Stimulated activated CD4-positive, alpha-beta T cell treated with anti-CD3 and anti-CD28 coated beads, Interleukin-2, amount 100 ng/mL, for 4 hours (primary cell): ENCODE data around the gene PRSS3.
A peak's percentile ranks its signal among the peaks of the same experiment; 100 is the strongest.
"Not testable (repeated sequence)": the region's sequence is repeated elsewhere in the genome, so short reads cannot be mapped to it uniquely, and the experiment has no call there.

ENCODE experiments used
- DNase-seq: peaks from one replicate; pipeline ENCODE4 v3.0.0-alpha.2; 2020; ENCODE audit warnings: low read depth

The PRSS3 gene

DNA sequence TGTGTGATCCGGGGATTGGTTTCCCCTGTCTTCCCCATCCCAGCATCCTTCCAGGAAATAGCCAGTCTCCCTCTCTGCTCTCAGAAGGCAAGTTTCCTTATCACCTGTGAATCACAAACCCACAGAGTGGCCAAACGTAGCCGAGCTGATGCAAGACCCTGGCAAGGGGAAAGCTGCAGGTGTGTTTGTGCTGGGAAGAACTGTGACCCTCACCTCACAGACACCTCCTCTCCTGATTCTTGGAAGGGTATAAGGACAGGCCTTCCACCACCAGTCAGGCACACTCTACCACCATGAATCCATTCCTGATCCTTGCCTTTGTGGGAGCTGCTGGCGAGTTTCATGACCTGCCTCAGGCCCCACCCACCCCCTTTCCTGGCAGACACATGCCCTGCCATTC, at the start of gene PRSS3:
Gene PRSS3 (plus strand): TSS at position 281 of the 400 bp plus-strand sequence. CDS start 13 bp downstream, at position 294.
- no peak for DNase-seq

DNA sequence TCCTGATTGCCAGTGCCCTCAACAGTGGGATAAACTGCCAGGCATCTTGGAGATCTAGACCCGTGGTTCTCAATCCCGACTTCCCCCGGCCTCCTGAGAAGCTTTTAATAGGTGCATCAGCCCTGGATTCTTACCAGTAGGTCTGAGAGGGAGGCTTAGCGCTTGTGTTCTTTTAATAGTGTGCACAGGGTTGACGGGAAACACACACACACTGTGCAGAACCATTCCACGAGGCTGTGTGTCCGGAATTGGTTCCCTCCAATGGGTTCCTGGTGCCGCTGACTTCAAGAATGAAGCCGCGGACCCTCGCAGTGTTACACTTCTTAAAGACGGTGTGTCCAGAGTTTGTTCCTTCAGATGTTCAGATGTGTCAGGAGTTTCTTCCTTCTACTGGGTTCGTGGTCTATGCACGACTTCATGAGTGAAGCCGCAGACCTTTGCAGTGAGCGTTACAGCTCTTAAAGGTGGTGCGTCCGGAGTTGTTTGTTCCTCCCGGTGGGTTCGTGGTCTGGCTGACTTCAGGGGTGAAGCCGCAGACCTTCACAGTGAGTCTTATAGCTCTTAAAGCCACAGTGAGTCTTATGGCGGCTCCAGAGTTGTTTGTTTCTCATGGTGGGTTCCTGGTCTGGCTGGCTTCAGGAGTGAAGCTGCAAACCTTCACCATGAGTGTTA, 46.6 kb upstream of the PRSS3 start:
- no peak for DNase-seq

DNA sequence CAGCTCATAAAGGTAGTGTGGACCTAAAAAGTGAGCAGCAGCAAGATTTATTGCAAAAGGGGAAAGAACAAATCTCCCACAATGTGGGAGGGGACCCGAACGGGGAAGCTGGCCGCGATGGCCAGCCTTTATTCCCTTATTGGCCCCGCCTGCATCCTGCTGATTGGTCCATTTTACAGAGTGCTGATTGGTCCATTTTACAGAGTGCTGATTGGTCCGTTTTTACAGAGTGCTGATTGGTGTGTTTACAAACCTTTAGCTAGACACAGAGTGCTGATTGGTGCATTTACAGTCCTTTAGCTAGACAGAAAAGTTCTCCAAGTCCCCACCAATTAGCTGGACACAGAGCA, 46.1 kb upstream of the PRSS3 start:
- DNase-seq, result not testable (repeated sequence)

DNA sequence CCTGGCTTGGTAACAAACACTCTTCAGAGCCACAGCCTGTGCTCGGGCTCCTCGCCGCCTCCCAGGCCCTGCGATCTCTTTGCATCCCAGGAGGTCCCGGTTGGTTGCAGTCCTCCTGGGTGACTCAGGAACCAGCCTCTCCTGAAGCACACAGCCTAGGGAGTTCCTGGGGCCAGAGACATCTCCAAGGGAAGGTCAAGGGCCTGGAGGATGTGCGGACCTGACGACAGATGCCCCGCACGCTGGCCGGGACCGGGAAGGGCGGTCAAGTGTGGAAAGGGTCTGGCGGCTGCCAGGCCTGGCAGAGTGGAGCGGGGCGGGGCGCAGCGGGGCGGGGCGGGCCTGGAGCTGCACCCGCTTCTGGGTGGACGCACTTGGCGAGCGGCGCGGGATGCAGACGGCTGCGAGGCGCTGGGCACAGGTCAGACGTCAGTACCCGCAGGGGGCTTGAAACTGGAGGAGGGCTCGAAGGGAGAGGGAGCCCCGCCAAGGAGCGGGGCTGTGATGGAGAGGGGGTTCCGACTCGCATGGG, 45.0 kb upstream of the PRSS3 start:
- no peak for DNase-seq

DNA sequence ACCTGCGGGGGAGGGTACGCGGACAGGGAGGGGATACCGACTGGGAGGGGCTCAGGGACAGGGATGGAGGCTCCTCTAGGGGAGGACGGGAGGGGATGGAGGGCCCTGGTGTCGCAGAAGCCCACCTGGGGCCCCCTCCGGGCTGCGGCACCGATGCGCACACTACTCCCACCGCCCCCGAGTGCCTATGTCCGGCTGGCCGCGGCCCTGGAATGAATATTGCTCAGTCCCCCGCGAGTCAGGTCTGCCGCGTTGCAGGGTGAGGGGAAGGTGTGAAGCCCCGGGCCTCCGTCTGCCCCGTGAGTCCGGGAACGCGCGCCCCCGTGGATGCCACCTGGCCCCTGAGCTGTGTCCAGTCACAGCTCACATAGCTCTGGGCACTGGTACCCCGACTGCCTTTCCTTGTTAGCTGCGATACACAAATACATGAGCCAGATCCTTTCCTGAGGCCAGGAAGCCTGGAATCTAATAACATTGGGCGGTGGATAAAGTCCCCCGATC, 44.5 kb upstream of the PRSS3 start:
- DNase-seq, result no peak

DNA sequence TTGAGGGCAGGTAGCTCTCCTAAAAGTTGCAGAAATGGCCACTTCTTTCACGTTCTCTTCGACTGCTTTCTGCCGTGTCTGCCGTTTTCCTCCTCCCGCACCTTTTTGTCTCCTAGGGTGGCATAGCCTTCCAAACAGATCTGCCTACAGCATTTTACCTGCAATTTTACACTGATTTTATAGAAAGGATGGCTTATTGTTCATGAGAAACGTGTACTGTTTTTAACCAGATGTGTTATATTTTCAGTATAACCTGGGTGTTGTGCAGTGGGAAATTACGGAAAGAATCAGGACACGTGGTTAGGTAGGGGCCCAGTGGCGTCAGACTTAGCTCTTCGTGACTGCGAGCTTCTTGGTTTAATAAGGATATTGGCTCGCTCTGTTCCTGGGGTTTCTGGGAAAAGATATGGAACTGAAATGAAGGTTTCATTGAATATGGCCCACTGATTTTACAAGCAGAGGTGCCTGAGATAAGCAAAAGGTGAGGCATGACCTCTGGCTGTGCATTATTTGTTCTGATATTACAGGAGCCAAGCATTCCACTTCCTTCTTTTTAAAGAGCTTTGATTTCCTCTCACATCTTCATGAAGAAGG, 43.7 kb upstream of the PRSS3 start:
- DNase-seq, result no peak

DNA sequence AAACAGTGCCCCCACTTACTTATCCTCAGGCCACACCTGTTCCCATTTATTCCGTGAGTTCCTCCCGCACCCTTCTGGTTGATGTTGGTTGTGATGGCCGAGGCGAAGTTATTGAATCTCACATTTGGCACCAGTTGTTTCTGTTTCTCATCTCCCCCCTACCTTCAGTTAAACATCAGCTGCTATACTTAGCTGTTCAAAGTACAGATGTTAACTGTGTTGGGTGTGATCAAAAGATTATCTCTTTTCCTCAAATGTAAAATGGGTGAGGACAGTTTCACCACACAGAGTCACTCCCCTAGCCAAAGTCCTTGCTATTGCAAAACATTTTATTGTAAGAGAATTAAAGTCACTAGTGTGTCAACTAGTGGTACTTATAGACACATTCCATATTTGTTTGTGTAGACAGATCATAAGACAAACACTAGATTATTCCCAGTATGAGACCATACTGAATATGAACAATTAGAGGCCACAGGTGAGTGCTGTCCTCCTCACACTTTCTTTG, 43.2 kb upstream of the PRSS3 start:
- no peak for DNase-seq

DNA sequence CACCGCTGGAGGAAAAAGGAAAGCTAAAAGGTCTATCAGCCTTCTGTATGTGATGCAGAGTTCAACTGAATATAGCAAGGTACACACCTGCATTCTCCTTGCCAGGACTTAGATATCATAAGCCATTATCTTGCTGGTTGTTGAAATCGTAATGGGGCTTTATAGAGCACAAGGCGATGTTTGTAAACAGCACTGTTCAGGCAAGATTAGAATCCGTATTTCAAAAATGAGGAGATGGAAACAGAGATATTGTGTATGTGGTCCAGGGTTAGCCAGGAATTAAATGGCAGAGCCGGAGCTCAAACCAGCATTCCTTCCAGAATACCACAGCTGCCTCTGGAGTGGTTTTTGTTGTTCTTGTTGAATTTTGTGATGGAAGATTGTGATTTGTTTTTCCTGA, 42.6 kb upstream of the PRSS3 start:
- not testable (repeated sequence) for DNase-seq

DNA sequence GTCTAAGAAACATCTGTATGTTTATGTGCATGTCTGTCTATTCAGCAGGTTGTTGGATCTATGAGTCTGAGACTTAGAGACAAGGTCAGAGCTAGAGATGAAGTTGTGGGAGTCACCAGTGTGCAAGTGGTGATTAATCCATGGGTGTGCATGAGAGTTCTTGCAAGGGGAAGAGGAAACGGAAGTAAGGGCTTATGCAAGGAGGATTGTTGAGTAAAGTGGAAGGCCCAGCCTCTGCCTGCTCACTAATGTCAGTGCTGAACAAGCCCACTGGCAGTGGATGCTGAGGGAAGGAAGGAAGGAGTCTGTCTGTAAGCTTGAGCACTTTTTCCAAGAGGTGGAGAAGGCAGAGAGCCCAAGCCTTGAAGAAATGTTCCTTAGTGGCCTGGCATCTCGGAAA, 35.7 kb upstream of the PRSS3 start:
- not testable (repeated sequence) for DNase-seq

DNA sequence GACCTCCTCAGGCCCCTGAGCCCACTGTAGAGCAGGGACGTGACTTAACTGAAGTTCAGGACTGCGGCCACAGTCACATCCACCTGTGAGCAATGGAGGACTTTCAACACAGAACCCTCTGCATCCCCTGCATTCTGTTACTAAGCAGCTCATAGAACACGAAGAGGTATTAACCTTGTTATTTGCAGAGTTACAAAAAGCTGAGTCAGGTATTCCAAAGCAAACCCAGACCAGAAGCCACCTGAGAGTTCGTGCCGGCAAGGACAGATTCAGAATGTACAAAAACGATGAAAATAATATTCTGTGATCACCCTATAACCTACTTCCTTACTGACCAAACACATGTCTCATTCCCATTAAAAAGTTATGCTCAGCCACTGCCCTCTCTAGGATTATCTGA, 33.0 kb upstream of the PRSS3 start:
- DNase-seq, result no peak

DNA sequence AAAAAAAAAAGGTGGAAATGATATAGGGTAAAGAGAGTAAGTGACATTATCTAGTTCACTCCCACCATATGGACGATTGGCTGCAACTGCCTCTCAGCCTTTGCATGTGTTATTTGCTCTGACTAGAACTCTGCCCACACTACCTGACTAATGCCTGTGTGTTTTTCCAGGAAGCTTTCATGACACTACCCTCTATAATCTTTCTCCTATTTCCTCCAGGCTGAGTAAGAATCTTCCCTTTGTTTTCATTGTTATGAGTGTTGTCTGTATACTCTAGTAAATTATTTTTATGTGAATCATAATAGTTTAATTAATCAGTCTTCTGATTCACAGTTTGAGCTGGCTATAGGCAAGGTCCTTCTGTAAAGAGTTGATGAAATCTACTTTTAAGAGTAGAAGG, 31.7 kb upstream of the PRSS3 start:
- not testable (repeated sequence) for DNase-seq

DNA sequence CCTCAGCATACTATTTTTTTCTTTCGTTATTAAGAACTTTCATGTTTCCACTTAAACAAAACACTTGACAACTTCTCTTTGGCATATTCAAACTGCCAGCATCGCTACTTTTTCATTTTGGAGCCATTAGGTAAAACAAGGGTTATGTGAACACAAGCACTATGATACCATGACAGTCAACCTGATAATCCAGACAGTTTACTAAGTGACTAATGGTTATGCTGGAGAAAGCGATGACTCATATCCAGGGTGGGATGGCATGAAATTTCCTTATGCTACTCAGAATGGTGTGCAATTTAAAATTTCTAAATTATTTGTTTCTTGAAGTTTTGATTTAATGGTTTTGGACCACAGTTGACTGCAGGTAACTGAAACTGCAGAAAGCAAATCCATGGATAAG, 29.9 kb upstream of the PRSS3 start:
- DNase-seq, result no peak

DNA sequence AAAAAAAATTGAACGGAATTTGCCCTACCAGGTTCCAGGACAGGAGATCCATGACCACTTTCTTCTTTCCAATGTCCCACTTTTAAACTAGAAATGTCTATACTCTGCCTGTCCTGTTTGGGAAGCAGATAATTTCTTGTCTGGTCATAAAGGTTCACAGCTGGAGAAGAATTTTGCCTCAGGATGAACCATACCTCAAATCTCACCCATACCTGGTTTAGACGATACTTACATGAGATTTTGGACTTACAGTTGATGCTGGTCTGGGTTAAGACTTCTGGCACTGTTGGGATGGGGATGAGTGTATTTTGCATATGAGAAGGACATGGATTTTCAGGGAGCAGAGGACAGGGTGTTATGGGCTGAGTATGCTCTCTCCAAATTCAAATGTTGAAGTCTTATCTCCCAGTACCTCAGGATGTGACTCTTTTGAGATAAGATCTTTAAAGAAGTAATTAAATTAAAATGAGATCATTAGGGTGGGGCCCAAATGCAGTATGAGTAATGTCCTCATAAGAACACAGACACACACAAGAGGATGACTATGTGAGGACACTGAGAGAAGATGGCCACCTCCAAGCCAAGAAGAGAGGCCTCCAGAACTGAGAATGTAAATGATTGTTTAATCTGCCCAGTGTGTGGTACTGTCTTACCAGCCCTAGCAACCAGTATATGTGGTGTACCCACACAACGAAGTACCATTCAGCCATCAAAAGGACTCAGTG, 25.0 kb upstream of the PRSS3 start:
- not testable (repeated sequence) for DNase-seq

DNA sequence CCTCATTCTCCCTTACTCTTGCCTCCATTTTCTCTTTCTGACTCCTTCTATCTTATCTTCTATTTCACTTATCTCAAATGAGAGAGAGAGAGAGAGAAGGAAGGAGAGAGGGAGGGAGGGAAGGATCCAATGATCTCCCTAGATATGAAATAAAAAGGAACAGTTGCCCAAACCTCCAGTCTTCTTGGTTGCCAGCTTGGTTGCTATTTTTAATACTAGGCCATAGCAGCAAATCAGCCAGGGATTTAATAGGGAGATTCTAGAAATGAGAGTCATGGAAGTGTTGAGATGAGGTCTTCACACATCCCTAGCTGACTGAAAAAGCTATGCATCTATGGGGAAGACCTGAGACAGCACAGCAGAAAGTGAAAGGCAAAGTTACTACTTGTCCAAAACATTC, 22.2 kb upstream of the PRSS3 start:
- not testable (repeated sequence) for DNase-seq

DNA sequence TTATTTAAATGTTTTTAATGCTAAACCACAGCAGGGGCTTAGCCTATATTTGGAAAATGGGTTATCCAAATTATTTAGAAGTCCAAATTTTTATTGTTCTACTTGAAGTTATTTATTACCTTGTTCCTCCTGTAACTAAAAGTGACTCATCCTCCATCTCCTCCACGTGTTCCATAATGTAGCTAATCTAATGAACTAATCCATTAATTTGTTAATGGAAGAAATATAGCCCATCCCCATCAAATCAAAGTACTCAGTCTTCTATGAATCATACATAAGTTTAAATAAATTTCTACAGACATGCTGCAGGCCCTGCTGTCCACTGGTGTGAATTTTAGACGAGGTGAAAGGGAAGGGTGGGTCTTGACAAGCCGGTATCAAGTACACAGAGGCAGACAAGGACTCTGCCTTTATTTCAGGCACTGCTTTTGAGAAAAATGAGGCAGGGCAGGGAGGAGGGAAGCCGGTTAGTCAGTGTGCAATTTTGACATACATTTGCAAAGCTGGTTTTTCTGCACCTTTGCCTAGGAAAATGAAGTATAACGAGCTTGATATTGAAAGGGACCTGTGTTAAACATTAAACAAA, 21.2 kb upstream of the PRSS3 start:
- DNase-seq, result not testable (repeated sequence)

DNA sequence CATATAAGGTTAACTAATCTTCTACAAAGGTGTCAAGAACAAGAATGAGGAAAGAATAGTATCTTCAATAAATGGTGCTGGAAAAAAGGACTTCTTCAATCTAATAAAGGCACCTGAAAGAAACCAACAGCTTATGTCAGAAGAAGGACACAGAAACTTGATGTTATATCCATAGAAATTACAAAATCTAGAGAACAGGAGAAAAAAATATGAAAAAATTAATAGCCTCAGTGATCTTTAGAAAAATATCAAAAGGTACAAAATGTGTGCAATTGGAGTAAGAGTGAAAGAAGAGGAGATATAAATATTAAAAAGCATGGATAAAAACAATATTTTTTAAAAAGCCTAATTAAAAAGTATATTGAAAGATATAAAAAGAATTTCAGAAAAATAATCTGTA, 18.8 kb upstream of the PRSS3 start:
- DNase-seq, result no peak

DNA sequence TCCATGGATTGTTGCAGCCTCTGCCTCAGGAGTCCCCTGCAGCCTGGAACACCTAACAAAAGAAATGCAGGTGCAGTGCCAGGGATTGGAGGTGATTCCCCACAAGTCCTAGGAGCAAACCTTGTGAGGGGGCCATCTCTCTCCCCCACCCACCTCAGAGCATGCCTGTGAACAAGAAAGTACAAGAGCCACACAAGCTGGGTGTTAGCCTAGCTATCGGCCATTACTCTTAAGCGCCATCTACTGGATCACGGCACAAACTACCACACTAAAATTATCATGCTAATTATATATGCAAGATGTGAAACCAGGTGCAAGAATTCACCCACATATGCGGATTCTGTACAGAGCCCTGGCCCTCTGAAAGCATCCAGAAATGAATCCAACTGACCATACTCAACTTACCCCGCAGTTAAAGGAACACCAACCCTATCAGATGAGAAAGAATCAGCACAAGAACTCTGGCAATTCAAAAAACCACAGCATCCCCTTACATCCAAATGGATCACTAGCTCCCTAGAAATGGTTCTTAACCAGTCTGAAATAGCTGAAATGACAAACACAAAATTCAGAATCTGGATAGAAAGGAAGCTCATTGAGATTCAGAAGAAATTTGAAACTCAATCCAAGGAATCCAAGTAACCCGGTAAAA, 16.5 kb upstream of the PRSS3 start:
- DNase-seq, result peak; percentile 25

DNA sequence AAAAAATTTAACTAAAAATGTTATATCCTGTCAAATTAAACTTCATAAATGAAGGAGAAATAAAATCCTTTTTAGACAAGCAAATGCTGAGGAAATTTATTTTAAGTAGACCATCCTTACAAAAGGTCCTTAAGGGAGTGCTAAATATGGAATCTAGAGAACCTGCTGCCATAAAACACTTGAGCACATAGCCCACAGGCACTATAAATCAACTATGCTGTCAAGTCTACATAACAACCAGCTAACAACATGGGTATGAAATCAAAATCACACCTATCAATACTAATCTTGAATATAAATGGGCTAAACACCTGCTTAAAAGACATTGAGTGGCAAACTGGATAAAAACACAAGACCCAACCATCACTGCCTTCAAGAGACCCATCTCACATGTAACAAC, 15.1 kb upstream of the PRSS3 start:
- DNase-seq, result no peak

DNA sequence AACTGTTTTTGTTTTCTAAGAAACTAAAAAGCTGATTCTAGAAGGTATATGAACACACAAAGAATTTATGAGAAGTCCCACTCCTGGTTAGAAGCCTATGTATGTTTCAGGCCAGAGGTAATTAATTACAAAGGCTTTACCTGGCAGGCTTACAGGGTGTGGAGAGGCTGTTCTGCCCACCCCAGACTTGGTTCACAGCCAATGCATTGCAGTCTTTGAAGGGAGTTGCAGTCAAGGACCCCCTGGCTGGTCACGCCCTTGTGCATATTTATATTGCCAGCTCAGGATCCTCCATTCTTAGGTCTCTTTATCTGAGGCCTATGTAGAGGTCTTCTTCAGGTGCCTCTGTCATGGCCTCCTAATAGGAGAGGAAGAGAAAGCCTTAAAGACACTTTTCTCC, 13.6 kb upstream of the PRSS3 start:
- no peak for DNase-seq

DNA sequence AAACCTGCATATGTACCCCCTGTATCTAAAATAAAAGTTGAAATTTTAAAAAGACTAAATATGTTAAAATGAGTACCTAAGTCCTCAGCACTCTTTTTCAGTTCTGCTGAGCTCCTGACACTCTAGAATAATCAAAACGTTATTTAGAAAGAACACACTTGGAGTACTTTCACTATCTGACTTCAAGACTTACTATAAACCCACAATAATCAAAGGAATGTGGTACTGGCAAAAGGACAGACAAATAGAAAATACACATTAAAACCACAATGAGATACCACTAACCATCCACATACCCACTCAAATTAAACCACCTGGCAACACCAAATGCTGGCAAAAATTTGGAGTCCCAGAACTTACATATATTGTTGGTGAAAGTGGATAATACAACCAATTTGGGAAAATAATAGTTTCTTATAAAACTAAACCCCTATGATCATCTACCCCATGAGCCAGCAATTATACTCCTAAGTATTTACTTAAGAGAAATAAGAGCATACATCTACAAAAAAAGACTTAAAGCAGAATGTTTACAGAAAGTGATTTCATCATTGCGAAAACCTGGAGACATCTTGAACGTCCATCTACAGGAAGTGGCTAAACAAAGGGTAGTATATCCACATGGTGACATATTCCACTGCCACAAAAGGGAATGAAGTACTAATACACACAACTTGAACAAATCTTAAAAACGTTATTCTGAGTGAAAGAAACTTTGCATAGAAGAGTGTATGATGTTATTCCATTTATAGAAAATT, 12.8 kb upstream of the PRSS3 start:
- no peak for DNase-seq

DNA sequence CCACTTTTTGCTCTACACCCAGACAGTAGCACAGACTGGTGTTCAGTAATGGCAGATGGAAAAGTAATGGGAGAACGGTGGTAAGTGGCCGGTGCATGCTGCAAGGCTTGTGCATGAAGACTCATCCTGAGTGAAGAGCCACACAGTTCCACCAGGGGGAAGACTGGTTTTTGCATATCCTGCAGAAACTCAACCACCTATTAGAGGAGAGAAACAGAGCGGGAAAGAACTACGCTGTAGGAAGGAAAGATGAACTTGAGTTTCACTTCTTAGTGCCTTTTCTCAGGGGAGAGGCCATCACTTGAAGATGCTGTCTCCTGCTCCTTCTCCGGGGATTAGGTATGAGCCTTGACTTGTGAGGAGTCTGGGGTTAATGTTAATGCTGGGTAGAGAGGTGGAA, 9.4 kb upstream of the PRSS3 start:
- DNase-seq, result no peak
